GM18499 (cell line): Measurements from ENCODE around the gene SUMO2.
"Not testable (repeated sequence)": the region's sequence is repeated elsewhere in the genome, so short reads cannot be mapped to it uniquely, and the experiment has no call there.

ENCODE experiments used
- ATAC-seq: cut with Tn5 transposase; IDR thresholded peaks from one replicate; pipeline ENCODE4 v1.9.1; 2021; ENCODE audit warnings: moderate number of reproducible peaks; ENCODE audit not compliant: insufficient read depth, unreplicated experiment

Gene SUMO2

GRCh38 chr17:75182569-75183436 is at the start of gene SUMO2:
SUMO2 (minus strand) TSS chr17:75182959; CDS start chr17:75182834, 125 bp downstream.
- ATAC-seq = peak; percentile 53

- no peak for ATAC-seq
These were observed 49.1 kb upstream of the SUMO2 start for GRCh38 chr17:75231741-75232464.

- no peak for ATAC-seq
These were observed 48.3 kb upstream of the SUMO2 start for GRCh38 chr17:75231071-75231470.

- ATAC-seq = no peak
These were observed 46.1 kb upstream of the SUMO2 start for GRCh38 chr17:75228847-75229246.

GRCh38 chr17:75228305-75228704 is 45.5 kb upstream of the SUMO2 start:
- ATAC-seq = no peak

- ATAC-seq = no peak
These were observed 45.0 kb upstream of the SUMO2 start for GRCh38 chr17:75227729-75228128.

GRCh38 chr17:75225016-75225415 is 42.3 kb upstream of the SUMO2 start:
- ATAC-seq = no peak

GRCh38 chr17:75219815-75220214 is 37.1 kb upstream of the SUMO2 start:
- ATAC-seq = no peak

- ATAC-seq = no peak
These were observed 35.4 kb upstream of the SUMO2 start for GRCh38 chr17:75218131-75218530.

GRCh38 chr17:75209061-75209460 is 26.3 kb upstream of the SUMO2 start:
- ATAC-seq = no peak

GRCh38 chr17:75208161-75208560 is 25.4 kb upstream of the SUMO2 start:
- ATAC-seq = no peak

GRCh38 chr17:75207760-75208159 is 25.0 kb upstream of the SUMO2 start:
- ATAC-seq = no peak

- not testable (repeated sequence) for ATAC-seq
These were observed 24.3 kb upstream of the SUMO2 start for GRCh38 chr17:75207050-75207407.

- ATAC-seq = no peak
These were observed 23.0 kb upstream of the SUMO2 start for GRCh38 chr17:75205793-75206163.

GRCh38 chr17:75205037-75205792 is 22.5 kb upstream of the SUMO2 start, which contains the start of gene NUP85:
NUP85 (plus strand) TSS chr17:75205679; CDS start chr17:75205762, 83 bp downstream.
- no peak for ATAC-seq

- ATAC-seq = no peak
These were observed 17.3 kb upstream of the SUMO2 start for GRCh38 chr17:75199886-75200618.

- ATAC-seq = no peak
These were observed 12.1 kb upstream of the SUMO2 start for GRCh38 chr17:75194879-75195278.

GRCh38 chr17:75191584-75191983 is 8.8 kb upstream of the SUMO2 start:
- ATAC-seq = no peak

- ATAC-seq = no peak
These were observed 5.9 kb upstream of the SUMO2 start for GRCh38 chr17:75188614-75189013.
